H1 (cell line): Measurements from ENCODE around the gene ANK3. TPM values are rescaled to one million over a fixed set of nuclear protein-coding genes. Genes with fewer than 3 reads are reported as not detected.

ENCODE experiments used
- CTCF ChIA-PET: fragments of 300-600 bp; sonication (Branson Sonifier 250); formaldehyde crosslinking; loops from one replicate; lab custom pipeline; 2021; ENCODE audit not compliant: partially characterized antibody; lab: Charles Lee
- POLR2A ChIA-PET: fragments of 300-600 bp; sonication (Branson Sonifier 250); formaldehyde crosslinking; loops from one replicate; lab custom pipeline; 2021; ENCODE audit warnings: inconsistent platforms; ENCODE audit not compliant: partially characterized antibody; lab: Charles Lee
- DNase-seq, 2 experiments: peaks; one replicate each; pipeline versions ENCODE4 v3.0.0 to v3.0.0-alpha.2; 2010 to 2022; ENCODE audit warnings: low spot score in 2 of 2, low read depth in 1 of 2, mixed read lengths in 1 of 2
- FAIRE-seq: peaks from 2 replicates; lab custom pipeline; 2011; peaks lifted over from hg19 to GRCh38; lab: Jason Lieb, UNC
- H2AFZ ChIP-seq: 2 replicates; pipeline ENCODE4 v1.8.1; 2012; ENCODE audit warnings: low read length, inconsistent platforms
- H2AK5ac ChIP-seq: 2 replicates; pipeline ENCODE4 v1.6.1; 2013; ENCODE audit warnings: low read depth, low read length
- H2BK120ac ChIP-seq: replicated peaks from 2 replicates; pipeline ENCODE3; 2013; ENCODE audit warnings: low read depth, low read length, inconsistent platforms
- H2BK12ac ChIP-seq: 2 replicates; pipeline ENCODE4 v1.6.1; 2013; ENCODE audit warnings: low read depth, low read length
- H2BK15ac ChIP-seq: 2 replicates; pipeline ENCODE4 v1.6.1; 2013; ENCODE audit warnings: low read length
- H2BK20ac ChIP-seq: 2 replicates; pipeline ENCODE4 v1.6.1; 2013; ENCODE audit warnings: low read length
- H2BK5ac ChIP-seq: 2 replicates; pipeline ENCODE4 v1.6.1; 2013; ENCODE audit warnings: low read depth, low read length
- H3K14ac ChIP-seq: 2 replicates; pipeline ENCODE4 v1.6.1; 2013; ENCODE audit warnings: inconsistent platforms; ENCODE audit not compliant: insufficient read length
- H3K18ac ChIP-seq: 2 replicates; pipeline ENCODE4 v1.6.1; 2013; ENCODE audit warnings: low read length; ENCODE audit errors: extremely low read depth
- H3K23ac ChIP-seq: 2 replicates; pipeline ENCODE4 v1.6.1; 2013; ENCODE audit warnings: inconsistent platforms; ENCODE audit not compliant: insufficient read length
- H3K23me2 ChIP-seq: 2 replicates; pipeline ENCODE4 v1.6.1; 2013; ENCODE audit warnings: low read depth, low read length
- H3K27ac ChIP-seq: 2 replicates; pipeline ENCODE4 v1.6.1; 2011; ENCODE audit warnings: low read depth, low read length, inconsistent platforms
- H3K27me3 ChIP-seq, 4 experiments: replicated peaks in 1 of 4; 1 replicate in 1 of 4; 2 replicates in 3 of 4; pipeline versions ENCODE4 v1.6.1 to v1.8.1; 2011 to 2013; ENCODE audit warnings: low read length in 3 of 4, mild to moderate bottlenecking in 3 of 4, inconsistent platforms in 2 of 4, mixed read lengths in 2 of 4, moderate library complexity in 1 of 4; ENCODE audit not compliant: control insufficient read depth in 3 of 4, insufficient read depth in 3 of 4; ENCODE audit errors: extremely low read depth in 1 of 4
- H3K36me3 ChIP-seq, 4 experiments: 2 replicates each; pipeline versions ENCODE4 v1.6.1 to v1.8.1; 2011 to 2013; ENCODE audit warnings: mild to moderate bottlenecking in 4 of 4, low read length in 3 of 4, moderate library complexity in 2 of 4, control low read depth in 1 of 4, inconsistent platforms in 1 of 4; ENCODE audit not compliant: insufficient read depth in 4 of 4, control insufficient read depth in 2 of 4
- H3K4ac ChIP-seq: replicated peaks from 2 replicates; pipeline ENCODE3; 2013; ENCODE audit warnings: low read length, low read depth, mixed read lengths, inconsistent platforms; ENCODE audit not compliant: insufficient read length
- H3K4me1 ChIP-seq, 4 experiments: replicated peaks in 1 of 4; 1 replicate in 1 of 4; 2 replicates in 3 of 4; pipeline versions ENCODE4 v1.6.1 to v1.8.1; 2011 to 2013; ENCODE audit warnings: low read length in 3 of 4, inconsistent platforms in 2 of 4, mixed read lengths in 1 of 4; ENCODE audit not compliant: insufficient read depth in 4 of 4, control insufficient read depth in 3 of 4
- H3K4me2 ChIP-seq, 2 experiments: 2 replicates each; pipeline versions ENCODE4 v1.6.1 to v1.8.1; 2011 to 2013; ENCODE audit warnings: low read depth in 2 of 2, low read length in 2 of 2, control low read depth in 1 of 2, inconsistent platforms in 1 of 2, mild to moderate bottlenecking in 1 of 2; ENCODE audit not compliant: insufficient read depth in 1 of 2
- H3K4me3 ChIP-seq, 4 experiments: fragments of 200-600, 300-600 bp in 1 of 4; sonication (generic), shearing (Covaris generic), sonication (Bioruptor Twin) in 1 of 4; 2 replicates each; pipeline versions ENCODE4 v1.5.1 to v1.8.1; 2011 to 2016; ENCODE audit warnings: low read length in 4 of 4, low read depth in 3 of 4, control low read depth in 2 of 4, inconsistent platforms in 2 of 4, mild to moderate bottlenecking in 2 of 4, mixed read lengths in 1 of 4, moderate library complexity in 1 of 4; ENCODE audit not compliant: insufficient read depth in 2 of 4; ENCODE audit errors: extremely low read depth in 1 of 4
- H3K56ac ChIP-seq: replicated peaks from 2 replicates; pipeline ENCODE3; 2013; ENCODE audit warnings: low read depth, mild to moderate bottlenecking, mixed read lengths, low read length, inconsistent platforms; ENCODE audit not compliant: insufficient read length
- H3K79me1 ChIP-seq: 2 replicates; pipeline ENCODE4 v1.6.1; 2013; ENCODE audit warnings: low read depth, low read length, control low read depth
- H3K79me2 ChIP-seq, 2 experiments: 2 replicates each; pipeline versions ENCODE4 v1.6.1 to v1.8.1; 2012 to 2013; ENCODE audit warnings: low read length in 2 of 2, mild to moderate bottlenecking in 2 of 2, inconsistent platforms in 1 of 2; ENCODE audit not compliant: insufficient read depth in 2 of 2, control insufficient read depth in 1 of 2
- H3K9ac ChIP-seq, 4 experiments: replicated peaks in 1 of 4; 1 replicate in 1 of 4; 2 replicates in 3 of 4; pipeline versions ENCODE4 v1.6.1 to v1.8.1; 2011 to 2013; ENCODE audit warnings: low read depth in 3 of 4, low read length in 3 of 4, control low read depth in 2 of 4, mild to moderate bottlenecking in 2 of 4, moderate library complexity in 2 of 4, inconsistent platforms in 1 of 4; ENCODE audit errors: extremely low read depth in 1 of 4
- H3K9me3 ChIP-seq, 2 experiments: 2 replicates each; pipeline versions ENCODE4 v1.6.1 to v1.8.1; 2012 to 2013; ENCODE audit warnings: mild to moderate bottlenecking in 2 of 2, moderate library complexity in 2 of 2, control low read depth in 1 of 2, inconsistent platforms in 1 of 2, low read depth in 1 of 2, low read length in 1 of 2, mixed read lengths in 1 of 2; ENCODE audit not compliant: insufficient read depth in 2 of 2
- H4K20me1 ChIP-seq, 2 experiments: replicated peaks in 1 of 2; 2 replicates each; pipeline versions ENCODE3 to v1.8.1; 2011 to 2013; ENCODE audit warnings: inconsistent platforms in 2 of 2, low read length in 2 of 2, mild to moderate bottlenecking in 1 of 2; ENCODE audit not compliant: insufficient read depth in 2 of 2, control insufficient read depth in 1 of 2
- H4K5ac ChIP-seq: 2 replicates; pipeline ENCODE4 v1.6.1; 2013; ENCODE audit warnings: low read length, low read depth, mixed read lengths, inconsistent platforms; ENCODE audit not compliant: insufficient read length
- H4K8ac ChIP-seq: 2 replicates; pipeline ENCODE4 v1.8.0; 2013; ENCODE audit warnings: mild to moderate bottlenecking, moderate library complexity, low read length, inconsistent platforms; ENCODE audit not compliant: insufficient read depth; ENCODE audit errors: extremely low read depth
- H4K91ac ChIP-seq: replicated peaks from 2 replicates; pipeline ENCODE3; 2013; ENCODE audit warnings: low read length, mixed read lengths, inconsistent platforms; ENCODE audit not compliant: insufficient read length
- CTCF ChIP-seq, 3 experiments: IDR thresholded peaks; 1 replicate in 2 of 3; 2 replicates in 1 of 3; pipeline versions ENCODE4 v1.5.1 to v1.6.1; 2011; ENCODE audit warnings: low read length in 3 of 3, mild to moderate bottlenecking in 3 of 3, inconsistent platforms in 2 of 3, low read depth in 1 of 3, moderate library complexity in 1 of 3; ENCODE audit not compliant: insufficient read depth in 1 of 3; ENCODE audit errors: control extremely low read depth in 1 of 3
- MAFK ChIP-seq: IDR thresholded peaks from 2 replicates; pipeline ENCODE4 v1.6.1; 2012; ENCODE audit warnings: low read depth, mild to moderate bottlenecking, improper control_type of control experiment, low read length
- NRF1 ChIP-seq: IDR thresholded peaks from 2 replicates; pipeline ENCODE4 v1.6.1; 2011; ENCODE audit warnings: mild to moderate bottlenecking, low read depth, low read length, improper control_type of control experiment
- RNF2 ChIP-seq: fragments of 200-900, 300-1000 bp; sonication (generic); IDR thresholded peaks from 2 replicates; pipeline ENCODE4 v1.7.1; 2016; ENCODE audit warnings: borderline replicate concordance, low read depth, mild to moderate bottlenecking, antibody characterized with exemption, low read length; ENCODE audit not compliant: poor library complexity, severe bottlenecking; ENCODE audit errors: missing control alignments
- RXRA ChIP-seq: IDR thresholded peaks from 2 replicates; pipeline ENCODE4 v1.6.1; 2011; ENCODE audit warnings: low read depth, mild to moderate bottlenecking, low read length, moderate library complexity; ENCODE audit not compliant: insufficient read depth
- WGBS, 2 experiments: shearing (Covaris generic) in 1 of 2; methylation state at CpG; one replicate each; pipeline versions ENCODE4 v1.1.6 to v1.1.7; 2013 to 2015; ENCODE audit warnings: low lambda C conversion rate in 2 of 2, mixed read lengths in 2 of 2, inconsistent platforms in 1 of 2, low coverage in 1 of 2, missing lambda C conversion rate in 1 of 2; ENCODE audit not compliant: insufficient replicate concordance in 2 of 2, insufficient coverage in 1 of 2, insufficient read length in 1 of 2; ENCODE audit errors: extremely low coverage in 1 of 2, missing lambda C conversion rate in 1 of 2; 5-methylcytosine and 5-hydroxymethylcytosine counted together
- polyA plus RNA-seq, 7 experiments: library from polyadenylated mRNA; depleted of rRNA in 3 of 7; stranded (reverse) in 5 of 7; unstranded in 2 of 7; fragments of >200 nt in 5 of 7; fragments of 200-250 nt in 2 of 7; gene quantifications; 1 replicate in 5 of 7; 2 replicates in 1 of 7; 4 replicates in 1 of 7; pipeline versions ENCODE4 v1.2.1 to v1.2.3, GENCODE V29; 2011 to 2013; ENCODE audit warnings: missing spikeins in 2 of 7, mixed read lengths in 2 of 7
- total RNA-seq: library from RNA; stranded (reverse); fragmentation: NEBNext Ultra II Directional; extraction: Animal tissue kit (Norgen Biotek cat#: 25700); gene quantifications from 2 replicates; pipeline ENCODE4 v1.2.1, GENCODE V29; 2021

ANK3 gene
- total and polyA plus RNA-seq, 2 of the 8 experiments (the other 6 are each of a cell fraction or from before 2014, with no cell fraction given): 18.1 to 67.9 TPM

DNA sequence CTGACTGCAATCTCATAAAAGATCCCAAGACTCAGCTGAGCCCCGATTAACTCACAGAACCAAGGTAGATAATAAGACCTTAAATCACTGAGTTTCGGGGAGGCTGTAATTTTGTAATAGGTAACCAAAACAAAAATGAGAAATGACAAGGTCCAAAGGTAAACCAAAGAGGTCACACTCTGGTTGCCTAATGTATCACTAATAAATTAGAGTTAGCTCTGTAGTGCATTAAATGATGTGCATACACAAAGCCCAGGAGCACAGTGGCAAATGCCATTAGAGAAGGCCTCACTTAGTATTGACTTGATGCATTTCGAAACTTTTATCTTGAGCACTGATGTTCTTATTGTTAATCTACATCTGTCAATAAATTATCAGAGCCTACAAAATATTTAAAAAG is 245.6 kb downstream of the ANK3 start:
- no peak overlapping the region for H3K9ac ChIP-seq
- H2BK15ac ChIP-seq: no peak overlapping the region
- no peaks in the 10 kb centered on the region for H3K9me3 ChIP-seq
- no peaks in the 10 kb centered on the region for H3K79me1 ChIP-seq
- H4K5ac ChIP-seq: no peak overlapping the region
- no peak overlapping the region for H2BK12ac ChIP-seq
- H2BK20ac ChIP-seq: no peak overlapping the region
- no peak overlapping the region for H3K18ac ChIP-seq
- no peak overlapping the region for H2BK120ac ChIP-seq
- no peak overlapping the region for H4K8ac ChIP-seq
- no peak overlapping the region for H3K27ac ChIP-seq
- no peak overlapping the region for H3K4me2 ChIP-seq
- no peak overlapping the region for H2BK5ac ChIP-seq
- H4K20me1 ChIP-seq: no peaks in the 10 kb centered on the region
- no peak overlapping the region for H3K4me3 ChIP-seq
- H2AFZ ChIP-seq: no peak overlapping the region
- H3K56ac ChIP-seq: no peak overlapping the region
- H3K27me3 ChIP-seq: no peaks in the 10 kb centered on the region
- DNase-seq: no peak
- WGBS, 2 experiments: 83% methylated on average over 3 of the region's 3 CpGs; no CpG with 5 or more reads in 1 of the 2 experiments
- no peak overlapping the region for H4K91ac ChIP-seq
- H3K4me1 ChIP-seq: peaks cover 0 to 10% (median 4%) of the 10 kb centered on the region in 4 experiments; a peak in 2 of 7 replicates
- 0 out of 2 replicates have a peak overlapping the region, but pooled peaks have one; percentile 46 for H2AK5ac ChIP-seq
- H3K79me2 ChIP-seq: peaks cover 0 to under 1% of the 10 kb centered on the region in 2 experiments; a peak in 1 of 4 replicates
- POLR2A ChIA-PET: no interaction called here
- H3K14ac ChIP-seq: no peak overlapping the region
- H3K4ac ChIP-seq: no peak overlapping the region
- FAIRE-seq: no peak
- no peaks in the 10 kb centered on the region for H3K36me3 ChIP-seq
- no peak overlapping the region for H3K23ac ChIP-seq
- CTCF ChIA-PET: interaction anchor here (1.1 to 1.5 kb wide), 4 partner anchors 10 to 65 kb away, joined by 3 to 6 read pairs (median 3); no protein-coding TSS in a partner anchor
- peaks cover 4% of the 10 kb centered on the region for H3K23me2 ChIP-seq
- TF ChIP-seq NRF1 (no peak), RXRA (no peak), RNF2 (no peak), MAFK (no peak), CTCF (IDR thresholded peaks at IDR 0.05; ENCODE audit: control extremely low read depth in 1 of 3, insufficient read depth in 1 of 3, low read depth in 1 of 3, low read length in 3 of 3) (no peak)
